Ammon's horn (tissue), 1 donor: Measurements from ENCODE around the gene RUNDC1.
"Not testable (repeated sequence)": the region's sequence is repeated elsewhere in the genome, so short reads cannot be mapped to it uniquely, and the experiment has no call there.

ENCODE experiments used
- DNase-seq: peaks from one replicate; pipeline ENCODE4 v3.0.0-alpha.2; 2016; ENCODE audit warnings: low spot score

Gene RUNDC1

GRCh38 chr17:42980274-42980765 lies at the start of gene RUNDC1:
Gene RUNDC1, plus strand, starts transcription at chr17:42980565. Its CDS starts 12 bp downstream, at chr17:42980577.
- DNase-seq: peak; percentile 95

GRCh38 chr17:42937712-42938596 lies 42.4 kb upstream of the RUNDC1 start:
- peak; percentile 71 for DNase-seq

- no peak for DNase-seq
These were observed 36.2 kb upstream of the RUNDC1 start for GRCh38 chr17:42944211-42944610.

GRCh38 chr17:42946812-42947211 lies 33.6 kb upstream of the RUNDC1 start:
- no peak for DNase-seq

- DNase-seq: no peak
These were observed 30.2 kb upstream of the RUNDC1 start for GRCh38 chr17:42950044-42950783.

GRCh38 chr17:42953669-42954068 lies 26.7 kb upstream of the RUNDC1 start:
- DNase-seq: no peak

GRCh38 chr17:42964161-42964932 lies 16.0 kb upstream of the RUNDC1 start, which contains the start of gene AARSD1:
Gene AARSD1, minus strand, starts transcription at chr17:42964454. Its CDS starts 14 bp downstream, at chr17:42964440.
- peak; percentile 95 for DNase-seq

- DNase-seq: no peak
These were observed 12.4 kb upstream of the RUNDC1 start for GRCh38 chr17:42967925-42968324.

- DNase-seq: no peak
These were observed 11.3 kb upstream of the RUNDC1 start for GRCh38 chr17:42969001-42969581.

- DNase-seq: no peak
These were observed 8.8 kb upstream of the RUNDC1 start for GRCh38 chr17:42971589-42971988.

- DNase-seq: not testable (repeated sequence)
These were observed 7.0 kb upstream of the RUNDC1 start for GRCh38 chr17:42973323-42973722.

GRCh38 chr17:42975265-42975664 lies 5.1 kb upstream of the RUNDC1 start:
- DNase-seq: no peak

GRCh38 chr17:42975701-42976100 lies 4.7 kb upstream of the RUNDC1 start:
- not testable (repeated sequence) for DNase-seq

GRCh38 chr17:42979511-42980273 lies 673 bp upstream of the RUNDC1 start, which contains the start of gene PTGES3L:
Gene PTGES3L, minus strand, starts transcription at chr17:42980080. Its CDS starts 27 bp downstream, at chr17:42980053.
- DNase-seq: peak; percentile 33

- DNase-seq: peak; percentile 70
These were observed 517 bp downstream of the RUNDC1 start for GRCh38 chr17:42980766-42981397.

GRCh38 chr17:42982266-42982665 lies 1.9 kb downstream of the RUNDC1 start:
- DNase-seq: no peak

GRCh38 chr17:42985225-42985624 lies 4.9 kb downstream of the RUNDC1 start:
- peak; percentile 65 for DNase-seq

- DNase-seq: no peak
These were observed 8.8 kb downstream of the RUNDC1 start for GRCh38 chr17:42989141-42989540.

GRCh38 chr17:42989726-42990652 lies 9.6 kb downstream of the RUNDC1 start:
- no peak for DNase-seq
